HepG2 (cell line): ENCODE data around the gene HSP90AB1. TPM values are rescaled to one million over a fixed set of nuclear protein-coding genes. Genes with fewer than 3 reads are reported as not detected.
A peak's percentile ranks its signal among the peaks of the same experiment; 100 is the strongest.

Experiments used
- HCFC1 ChIP-seq: fragments of 150-350 bp; IDR thresholded peaks from 2 replicates; pipeline ENCODE4 v1.6.1; 2014; ENCODE audit warnings: low read depth, low read length
- HNRNPH1 ChIP-seq: fragments of 200-400 bp; formaldehyde crosslinking; optimal IDR thresholded peaks from 2 replicates; pipeline ENCODE3; 2017; ENCODE audit warnings: mild to moderate bottlenecking, low read depth, low read length
- MAZ ChIP-seq, 2 experiments: sonication (generic) in 1 of 2; formaldehyde crosslinking in 1 of 2; IDR thresholded peaks; 2 replicates each; pipeline versions ENCODE4 v1.5.0 to v1.6.1; 2012 to 2020; ENCODE audit warnings: low read depth in 2 of 2, mild to moderate bottlenecking in 2 of 2, borderline replicate concordance in 1 of 2, improper control_type of control experiment in 1 of 2, low read length in 1 of 2, missing genetic modification reagents in 1 of 2, moderate library complexity in 1 of 2
- MEIS1 ChIP-seq: sonication (generic); formaldehyde crosslinking; IDR thresholded peaks from 2 replicates; pipeline ENCODE4 v1.9.0; 2021; ENCODE audit warnings: mild to moderate bottlenecking, missing genetic modification reagents, moderate library complexity, borderline replicate concordance
- NFRKB ChIP-seq: fragments of 450-650 bp; IDR thresholded peaks from 2 replicates; pipeline ENCODE4 v1.6.1; 2017
- NR2F6 ChIP-seq, 2 experiments: IDR thresholded peaks; 2 replicates each; pipeline ENCODE4 v1.6.1; 2016; ENCODE audit warnings: antibody characterized with exemption in 1 of 2, mild to moderate bottlenecking in 1 of 2
- PAWR ChIP-seq: sonication (generic); formaldehyde crosslinking; IDR thresholded peaks from 2 replicates; pipeline ENCODE4 v1.4.0; 2020; ENCODE audit warnings: missing genetic modification reagents, mild to moderate bottlenecking, borderline replicate concordance
- ZBTB8A ChIP-seq: sonication (generic); formaldehyde crosslinking; IDR thresholded peaks from 2 replicates; pipeline ENCODE4 v1.4.0; 2020; ENCODE audit warnings: mild to moderate bottlenecking, low read depth, missing genetic modification reagents, borderline replicate concordance
- ZKSCAN5 ChIP-seq: sonication (generic); formaldehyde crosslinking; IDR thresholded peaks from 2 replicates; pipeline ENCODE4 v1.5.1; 2020; ENCODE audit warnings: mild to moderate bottlenecking, missing genetic modification reagents
- ZNF143 ChIP-seq: sonication (generic); formaldehyde crosslinking; IDR thresholded peaks from 2 replicates; pipeline ENCODE4 v1.4.0; 2020; ENCODE audit warnings: missing genetic modification reagents
- ZNF274 ChIP-seq: sonication (generic); formaldehyde crosslinking; IDR thresholded peaks from 2 replicates; pipeline ENCODE4 v1.5.1; 2020; ENCODE audit warnings: mild to moderate bottlenecking, missing genetic modification reagents
- ZNF451 ChIP-seq: sonication (generic); formaldehyde crosslinking; IDR thresholded peaks from 2 replicates; pipeline ENCODE4 v1.5.0; 2020; ENCODE audit warnings: mild to moderate bottlenecking, missing genetic modification reagents
- ZNF598 ChIP-seq: sonication (generic); formaldehyde crosslinking; IDR thresholded peaks from 2 replicates; pipeline ENCODE4 v1.5.1; 2020; ENCODE audit warnings: mild to moderate bottlenecking, missing genetic modification reagents, borderline replicate concordance
- ZNF607 ChIP-seq: sonication (generic); formaldehyde crosslinking; IDR thresholded peaks from 2 replicates; pipeline ENCODE4 v1.5.1; 2020; ENCODE audit warnings: missing genetic modification reagents, mild to moderate bottlenecking, borderline replicate concordance
- ZNF672 ChIP-seq: sonication (generic); formaldehyde crosslinking; IDR thresholded peaks from 2 replicates; pipeline ENCODE4 v1.8.1; 2022; ENCODE audit warnings: missing genetic modification reagents
- ZNF775 ChIP-seq: sonication (generic); formaldehyde crosslinking; IDR thresholded peaks from 2 replicates; pipeline ENCODE4 v1.4.0; 2020; ENCODE audit warnings: missing genetic modification reagents, mild to moderate bottlenecking, moderate library complexity, borderline replicate concordance
- ZNF83 ChIP-seq: sonication (generic); formaldehyde crosslinking; IDR thresholded peaks from 2 replicates; pipeline ENCODE4 v1.4.0; 2020; ENCODE audit warnings: missing genetic modification reagents, mild to moderate bottlenecking, borderline replicate concordance
- polyA plus RNA-seq, 8 experiments: library from polyadenylated mRNA; depleted of rRNA in 3 of 8; stranded (reverse) in 7 of 8; unstranded in 1 of 8; fragments of >200 nt; fragmentation: Illumina TruSeq in 4 of 8; extraction: Trizol in 4 of 8; gene quantifications; 2 replicates each; pipeline versions ENCODE4 v1.2.1 to v1.2.3, GENCODE V29; 2011 to 2016; ENCODE audit warnings: low read depth in 4 of 8, missing spikeins in 1 of 8, mixed read lengths in 1 of 8; ENCODE audit not compliant: insufficient read depth in 1 of 8
- total RNA-seq, 5 experiments: library from RNA; depleted of rRNA; stranded (reverse); fragments of >200 nt; fragmentation: Illumina TruSeq; extraction: Trizol; gene quantifications; 2 replicates each; pipeline ENCODE4 v1.2.3, GENCODE V29; 2016; ENCODE audit warnings: low read depth in 1 of 5
- TF ChIP-seq, protein P1 (sequence below): IDR thresholded peaks from 2 replicates; pipeline ENCODE4 v1.6.1; 2016; ENCODE audit warnings: control low read depth
- TF ChIP-seq, protein P2 (sequence below): sonication (generic); formaldehyde crosslinking; IDR thresholded peaks from 2 replicates; pipeline ENCODE4 v1.4.0; 2020; ENCODE audit warnings: missing genetic modification reagents; ENCODE audit errors: not compliant biosample characterization
- TF ChIP-seq, protein P3 (sequence below): sonication (generic); formaldehyde crosslinking; IDR thresholded peaks from 2 replicates; pipeline ENCODE4 v1.9.0; 2022; ENCODE audit warnings: missing genetic modification reagents, mild to moderate bottlenecking, borderline replicate concordance
- TF ChIP-seq, protein P4 (sequence below): sonication (generic); formaldehyde crosslinking; conservative IDR thresholded peaks from 2 replicates; pipeline ENCODE4 v1.4.0; 2020; ENCODE audit warnings: missing genetic modification reagents
- TF ChIP-seq, protein P5 (sequence below): sonication (generic); formaldehyde crosslinking; IDR thresholded peaks from 2 replicates; pipeline ENCODE4 v1.5.0; 2020; ENCODE audit warnings: mild to moderate bottlenecking, missing genetic modification reagents

Gene HSP90AB1
- total and polyA plus RNA-seq, 2 of the 13 experiments (the other 11 are each of a cell fraction or from before 2014, with no cell fraction given) = 1,325 to 1,472 TPM

- TF ChIP-seq ZNF598 (CRISPR knock-in tag) (peak; percentile 14; the same call in 1 of the 2 replicates), HNRNPH1 (no peak), MAZ (IDR thresholded peaks at IDR 0.05; ENCODE audit: borderline replicate concordance, low read depth, low read length) (peak; percentile 78; the same call in 1 of the 2 replicates), MAZ (CRISPR knock-in tag; IDR thresholded peaks at IDR 0.05; ENCODE audit: low read depth) (no peak; the same call in none of the 2 replicates), ZNF83 (CRISPR knock-in tag) (0 out of 2 replicates have a peak, but pooled peaks have one; percentile 8), PAWR (no peak), NR2F6 (IDR thresholded peaks at IDR 0.05) (no peak), NR2F6 (CRISPR knock-in tag; IDR thresholded peaks at IDR 0.05) (no peak), ZNF143 (CRISPR knock-in tag) (peak; percentile 58; the same call in 1 of the 2 replicates), NFRKB (no peak), ZNF775 (0 out of 2 replicates have a peak, but pooled peaks have one; percentile 21), ZBTB8A (no peak; the same call in 1 of the 2 replicates), ZNF672 (CRISPR knock-in tag) (no peak; the same call in 1 of the 2 replicates), ZKSCAN5 (CRISPR knock-in tag) (no peak), HCFC1 (peak; percentile 60), ZNF274 (CRISPR knock-in tag) (no peak), ZNF451 (CRISPR knock-in tag) (no peak), ZNF607 (0 out of 2 replicates have a peak, but pooled peaks have one; percentile 35), MEIS1 (no peak)
- TF ChIP-seq, protein P1, sequence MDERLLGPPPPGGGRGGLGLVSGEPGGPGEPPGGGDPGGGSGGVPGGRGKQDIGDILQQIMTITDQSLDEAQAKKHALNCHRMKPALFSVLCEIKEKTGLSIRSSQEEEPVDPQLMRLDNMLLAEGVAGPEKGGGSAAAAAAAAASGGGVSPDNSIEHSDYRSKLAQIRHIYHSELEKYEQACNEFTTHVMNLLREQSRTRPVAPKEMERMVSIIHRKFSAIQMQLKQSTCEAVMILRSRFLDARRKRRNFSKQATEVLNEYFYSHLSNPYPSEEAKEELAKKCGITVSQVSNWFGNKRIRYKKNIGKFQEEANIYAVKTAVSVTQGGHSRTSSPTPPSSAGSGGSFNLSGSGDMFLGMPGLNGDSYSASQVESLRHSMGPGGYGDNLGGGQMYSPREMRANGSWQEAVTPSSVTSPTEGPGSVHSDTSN (CRISPR knock-in tag) = no peak
- TF ChIP-seq, protein P2, sequence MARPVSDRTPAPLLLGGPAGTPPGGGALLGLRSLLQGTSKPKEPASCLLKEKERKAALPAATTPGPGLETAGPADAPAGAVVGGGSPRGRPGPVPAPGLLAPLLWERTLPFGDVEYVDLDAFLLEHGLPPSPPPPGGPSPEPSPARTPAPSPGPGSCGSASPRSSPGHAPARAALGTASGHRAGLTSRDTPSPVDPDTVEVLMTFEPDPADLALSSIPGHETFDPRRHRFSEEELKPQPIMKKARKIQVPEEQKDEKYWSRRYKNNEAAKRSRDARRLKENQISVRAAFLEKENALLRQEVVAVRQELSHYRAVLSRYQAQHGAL (CRISPR knock-in tag) = peak; percentile 92
- TF ChIP-seq, protein P3, sequence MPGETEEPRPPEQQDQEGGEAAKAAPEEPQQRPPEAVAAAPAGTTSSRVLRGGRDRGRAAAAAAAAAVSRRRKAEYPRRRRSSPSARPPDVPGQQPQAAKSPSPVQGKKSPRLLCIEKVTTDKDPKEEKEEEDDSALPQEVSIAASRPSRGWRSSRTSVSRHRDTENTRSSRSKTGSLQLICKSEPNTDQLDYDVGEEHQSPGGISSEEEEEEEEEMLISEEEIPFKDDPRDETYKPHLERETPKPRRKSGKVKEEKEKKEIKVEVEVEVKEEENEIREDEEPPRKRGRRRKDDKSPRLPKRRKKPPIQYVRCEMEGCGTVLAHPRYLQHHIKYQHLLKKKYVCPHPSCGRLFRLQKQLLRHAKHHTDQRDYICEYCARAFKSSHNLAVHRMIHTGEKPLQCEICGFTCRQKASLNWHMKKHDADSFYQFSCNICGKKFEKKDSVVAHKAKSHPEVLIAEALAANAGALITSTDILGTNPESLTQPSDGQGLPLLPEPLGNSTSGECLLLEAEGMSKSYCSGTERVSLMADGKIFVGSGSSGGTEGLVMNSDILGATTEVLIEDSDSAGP (CRISPR knock-in tag) = peak; percentile 100
- TF ChIP-seq, protein P4, sequence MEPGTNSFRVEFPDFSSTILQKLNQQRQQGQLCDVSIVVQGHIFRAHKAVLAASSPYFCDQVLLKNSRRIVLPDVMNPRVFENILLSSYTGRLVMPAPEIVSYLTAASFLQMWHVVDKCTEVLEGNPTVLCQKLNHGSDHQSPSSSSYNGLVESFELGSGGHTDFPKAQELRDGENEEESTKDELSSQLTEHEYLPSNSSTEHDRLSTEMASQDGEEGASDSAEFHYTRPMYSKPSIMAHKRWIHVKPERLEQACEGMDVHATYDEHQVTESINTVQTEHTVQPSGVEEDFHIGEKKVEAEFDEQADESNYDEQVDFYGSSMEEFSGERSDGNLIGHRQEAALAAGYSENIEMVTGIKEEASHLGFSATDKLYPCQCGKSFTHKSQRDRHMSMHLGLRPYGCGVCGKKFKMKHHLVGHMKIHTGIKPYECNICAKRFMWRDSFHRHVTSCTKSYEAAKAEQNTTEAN = peak; percentile 73; the same call in 1 of the 2 replicates
- TF ChIP-seq, protein P5, sequence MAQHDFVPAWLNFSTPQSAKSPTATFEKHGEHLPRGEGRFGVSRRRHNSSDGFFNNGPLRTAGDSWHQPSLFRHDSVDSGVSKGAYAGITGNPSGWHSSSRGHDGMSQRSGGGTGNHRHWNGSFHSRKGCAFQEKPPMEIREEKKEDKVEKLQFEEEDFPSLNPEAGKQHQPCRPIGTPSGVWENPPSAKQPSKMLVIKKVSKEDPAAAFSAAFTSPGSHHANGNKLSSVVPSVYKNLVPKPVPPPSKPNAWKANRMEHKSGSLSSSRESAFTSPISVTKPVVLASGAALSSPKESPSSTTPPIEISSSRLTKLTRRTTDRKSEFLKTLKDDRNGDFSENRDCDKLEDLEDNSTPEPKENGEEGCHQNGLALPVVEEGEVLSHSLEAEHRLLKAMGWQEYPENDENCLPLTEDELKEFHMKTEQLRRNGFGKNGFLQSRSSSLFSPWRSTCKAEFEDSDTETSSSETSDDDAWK = no peak
Measured at GRCh38 chr6:44246663-44247337, at the start of gene HSP90AB1 (continued).
